HL-60/S4 (cell line): ENCODE results near the gene AKAP10.
"Not testable (repeated sequence)": the region's sequence is repeated elsewhere in the genome, so short reads cannot be mapped to it uniquely, and the experiment has no call there.

Source experiments
- in situ Hi-C: fragments of 300-500 bp; cut with MboI; formaldehyde crosslinking; loops from 2 replicates; pipeline ENCODE4 v1.14.3; 2022; ENCODE audit warnings: low sequenced_read_pairs

Gene AKAP10

DNA sequence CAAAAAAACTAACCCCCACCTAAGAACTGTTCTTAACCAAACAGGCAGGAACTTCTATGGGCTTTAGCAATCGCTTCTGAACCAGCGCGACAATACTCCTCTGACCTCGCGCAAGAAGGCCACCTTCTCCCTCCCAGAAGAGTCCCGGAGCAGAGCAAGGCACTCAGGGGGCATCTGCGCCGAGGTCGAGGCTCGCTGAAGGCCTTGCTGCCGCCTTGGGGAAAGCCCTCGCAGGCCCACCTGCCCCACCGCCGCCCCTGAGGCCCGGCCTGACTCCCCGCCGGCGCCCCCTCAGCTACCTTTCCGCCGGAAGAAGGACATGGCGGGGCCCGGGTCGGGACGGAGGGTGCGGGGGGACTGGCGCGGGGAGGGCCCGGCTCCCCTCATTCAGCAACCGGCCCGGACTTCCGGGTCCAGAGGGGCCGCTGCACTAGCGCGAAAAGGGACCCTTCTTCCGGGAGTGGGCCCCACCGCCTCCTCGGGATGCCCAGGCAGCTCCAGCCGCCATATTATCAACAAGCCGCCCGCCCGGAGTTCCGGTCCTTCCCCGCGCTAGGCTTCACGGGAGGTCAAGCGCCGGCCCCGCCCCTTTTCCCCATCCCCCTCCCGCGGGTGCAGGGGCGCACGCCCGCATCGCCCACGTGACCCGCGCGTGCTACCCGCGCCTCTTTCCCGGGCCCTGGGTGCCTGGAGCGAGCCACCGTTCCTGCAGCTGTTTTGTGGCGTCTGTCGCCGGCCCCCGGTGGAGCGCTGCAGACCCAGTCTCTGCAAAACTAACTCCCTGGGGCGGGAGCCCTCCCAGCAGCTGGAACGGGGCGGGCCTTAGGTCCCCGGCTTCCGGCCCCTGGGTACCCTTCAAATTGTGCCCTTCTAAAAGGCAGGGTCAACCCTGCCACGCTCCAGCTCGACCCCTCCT lies at the start of gene AKAP10:
AKAP10 (minus strand) TSS at position 536 of the 916 bp plus-strand sequence; CDS start at position 387, 149 bp downstream.
- in situ Hi-C loops = loop anchor here (25.0 kb wide), 1 partner anchor 335 kb away; no protein-coding TSS in a partner anchor

GRCh38 chr17:20026960-20027359 lies 49.3 kb upstream of the AKAP10 start:
- in situ Hi-C loops = no loop called here

DNA sequence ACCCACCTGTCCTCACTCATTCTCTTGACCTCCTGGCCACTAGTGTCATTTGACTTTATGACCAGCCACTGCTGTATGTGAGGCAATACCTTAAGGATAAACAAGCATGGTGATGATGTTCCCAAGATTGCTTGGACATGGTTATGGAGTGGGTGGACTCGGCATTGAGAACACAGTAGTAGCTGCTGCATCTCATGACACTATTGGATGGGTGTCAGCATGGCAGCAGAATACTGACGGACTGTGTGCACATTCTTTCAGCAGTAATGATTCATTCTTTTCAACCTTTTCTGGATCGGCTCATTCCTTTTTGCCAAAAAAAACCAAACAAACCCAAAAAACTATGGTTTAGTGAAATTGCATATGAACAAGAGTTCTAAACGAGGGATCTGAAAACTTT lies 45.1 kb upstream of the AKAP10 start:
- in situ Hi-C loops = no loop called here

- in situ Hi-C loops = not testable (repeated sequence)
Measured at GRCh38 chr17:20016475-20016992, 38.9 kb upstream of the AKAP10 start.

DNA sequence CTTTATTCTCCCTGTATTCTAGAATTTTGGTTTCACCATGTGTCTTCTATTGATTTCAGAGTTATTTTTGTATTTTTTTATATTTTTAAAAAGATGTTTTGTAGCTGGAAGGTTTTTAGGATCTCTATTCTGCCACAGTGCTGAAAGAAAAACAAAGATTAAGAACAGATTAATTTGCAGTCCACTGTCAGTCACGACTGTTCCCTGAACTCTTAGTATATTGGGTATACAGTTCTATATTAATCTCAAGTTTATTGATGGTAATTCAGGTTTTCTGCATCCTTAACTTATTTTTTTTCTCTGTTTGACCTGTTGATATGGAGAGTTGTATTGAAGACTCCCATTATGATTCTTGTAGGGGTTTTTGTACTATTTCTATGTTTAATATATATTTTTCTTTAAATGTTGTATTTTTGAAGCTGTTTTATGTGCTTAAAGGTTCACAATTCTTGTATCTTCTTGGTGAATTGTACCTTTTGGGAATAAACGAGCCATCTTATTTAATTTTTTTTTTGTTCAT lies 34.4 kb upstream of the AKAP10 start:
- in situ Hi-C loops = no loop called here

DNA sequence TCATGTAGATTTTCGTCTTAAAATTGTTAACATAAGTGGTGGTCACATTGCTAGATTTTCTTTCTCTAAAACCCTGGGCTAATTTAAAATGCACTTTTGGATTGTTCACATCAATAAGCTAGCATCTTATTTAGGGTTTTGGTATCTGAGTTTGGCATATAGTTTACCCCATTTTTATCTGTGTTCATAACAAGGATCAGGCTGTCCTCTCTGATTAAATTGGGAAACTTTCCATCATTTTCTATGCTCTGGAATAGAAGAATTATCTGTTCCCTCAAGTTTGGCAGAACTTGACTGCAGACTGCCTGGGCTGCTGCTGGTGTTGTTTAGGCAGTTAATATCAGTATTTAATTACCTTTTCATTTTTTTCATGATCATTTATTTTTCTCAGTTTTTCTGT lies 33.3 kb upstream of the AKAP10 start:
- in situ Hi-C loops = no loop called here

- in situ Hi-C loops = no loop called here
Measured at GRCh38 chr17:20010099-20010863, 32.7 kb upstream of the AKAP10 start.

DNA sequence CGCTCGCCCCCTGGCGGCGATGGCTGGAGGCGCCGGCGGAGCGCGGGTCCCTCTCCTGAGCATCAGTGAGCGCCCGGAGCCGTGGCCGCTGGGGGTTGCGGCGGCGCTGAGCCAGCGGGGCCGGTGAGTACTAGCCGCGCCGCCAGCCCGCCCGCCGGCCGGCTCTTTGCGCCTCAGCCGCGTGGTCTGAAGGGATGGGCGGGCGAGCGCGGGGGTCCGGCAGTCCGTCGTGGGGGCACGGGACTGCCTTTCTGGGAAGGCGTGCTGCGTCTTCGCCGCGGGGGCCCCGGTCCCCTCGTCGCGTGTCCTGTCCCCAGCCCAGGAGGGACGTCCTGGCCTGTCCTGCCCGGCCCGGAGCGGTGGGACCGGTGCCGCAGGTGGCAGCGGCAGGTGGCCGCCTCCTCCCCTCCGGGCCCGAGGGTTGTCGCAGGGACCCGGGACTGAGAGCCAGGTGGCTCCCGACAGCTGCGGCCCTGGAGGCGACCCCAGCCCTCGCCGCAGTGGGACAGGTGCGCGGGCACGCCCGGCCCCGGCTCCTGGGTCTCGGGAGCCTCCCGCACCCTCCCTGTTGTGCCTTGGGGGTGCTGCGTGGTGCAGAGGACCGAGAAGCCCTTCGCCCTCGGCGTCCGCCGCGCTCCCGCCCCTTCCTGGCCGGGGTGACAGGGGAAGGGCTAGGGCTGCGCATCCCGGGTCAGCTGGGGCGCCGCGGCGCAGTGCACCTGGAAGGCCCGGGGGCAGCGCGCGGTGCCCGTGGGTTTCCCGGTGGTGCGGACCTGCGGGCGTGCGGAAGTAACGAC lies 31.9 kb upstream of the AKAP10 start, which contains the start of gene SPECC1:
SPECC1 (plus strand) TSS at position 58 of the 797 bp plus-strand sequence. CDS start 87,293 bp downstream, outside the sequence.
- in situ Hi-C loops = no loop called here

DNA sequence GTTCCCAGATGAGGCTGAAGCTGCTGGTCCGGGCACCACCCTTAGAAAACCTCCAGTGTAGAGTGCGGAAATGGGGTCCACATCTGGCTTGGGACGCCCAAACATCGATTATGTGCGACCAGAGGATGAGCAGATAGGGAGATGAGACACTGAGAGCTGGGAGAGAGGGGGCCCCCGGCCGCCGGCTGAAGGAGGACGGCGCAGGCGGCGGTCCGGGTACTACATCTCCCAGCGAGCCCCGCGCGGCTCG lies 31.3 kb upstream of the AKAP10 start:
- in situ Hi-C loops = no loop called here

DNA sequence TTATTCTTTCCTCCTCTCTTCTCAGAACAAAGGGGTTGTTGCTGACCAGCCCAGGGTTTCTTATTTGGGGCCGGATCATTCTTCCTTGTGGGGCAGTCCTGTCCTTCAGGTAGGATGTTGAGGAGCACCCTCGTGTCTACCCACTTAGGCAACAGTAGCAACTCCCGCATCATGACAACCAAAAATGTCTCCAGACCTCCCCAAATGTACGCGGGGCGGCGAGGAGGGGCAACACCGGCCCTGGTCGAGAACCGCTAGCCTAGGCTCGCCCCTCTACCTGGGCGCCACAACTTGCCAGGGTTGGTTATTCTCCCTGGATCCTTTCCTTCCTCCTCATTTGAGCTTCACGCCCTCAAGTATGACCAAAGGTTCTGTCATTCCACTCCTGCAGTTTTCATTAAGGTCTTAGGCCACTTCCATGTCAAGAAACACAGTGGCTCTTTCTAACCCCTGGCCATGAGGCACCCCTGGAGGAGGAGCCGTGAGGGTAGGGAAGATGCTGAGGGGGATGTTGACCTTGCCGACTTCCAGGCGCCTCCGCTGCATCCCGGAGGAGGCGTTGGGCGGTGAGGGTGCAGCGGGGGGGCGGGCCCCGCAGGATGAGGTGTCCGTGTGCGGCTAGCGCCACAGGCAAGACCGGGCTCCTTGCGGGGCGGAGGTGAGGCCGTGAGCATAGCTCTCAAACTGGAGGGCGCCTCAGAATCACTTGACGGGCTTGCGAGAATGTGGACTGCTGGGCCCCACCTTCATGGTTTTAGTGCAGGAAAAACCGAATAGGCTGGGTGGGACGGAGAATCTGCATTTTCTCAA lies 30.8 kb upstream of the AKAP10 start:
- in situ Hi-C loops = no loop called here

DNA sequence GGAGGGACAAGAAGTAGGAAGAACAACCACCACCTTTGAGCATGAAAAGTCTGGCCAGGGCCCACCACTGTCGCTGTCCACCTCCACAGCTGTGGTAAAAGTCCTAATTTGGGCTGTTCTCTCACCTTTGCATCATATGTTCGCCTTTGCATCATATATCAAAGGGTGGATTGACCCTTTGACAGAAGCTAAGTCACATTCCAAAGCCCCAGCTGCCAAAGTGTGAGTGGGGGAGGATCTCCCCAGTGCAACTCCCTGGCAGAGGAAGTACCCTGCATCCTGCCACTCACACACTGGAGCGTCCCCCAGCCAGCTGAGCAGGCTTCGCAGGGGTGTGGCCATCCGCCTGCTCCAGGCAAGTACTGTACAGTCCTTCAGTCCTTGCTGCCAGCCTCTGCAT lies 18.9 kb upstream of the AKAP10 start:
- in situ Hi-C loops = loop anchor here (25.0 kb wide), 1 partner anchor 316 kb away; no protein-coding TSS in a partner anchor

- in situ Hi-C loops = loop anchor here (25.0 kb wide), 1 partner anchor 316 kb away; no protein-coding TSS in a partner anchor
Measured at GRCh38 chr17:19996086-19996485, 18.5 kb upstream of the AKAP10 start.

DNA sequence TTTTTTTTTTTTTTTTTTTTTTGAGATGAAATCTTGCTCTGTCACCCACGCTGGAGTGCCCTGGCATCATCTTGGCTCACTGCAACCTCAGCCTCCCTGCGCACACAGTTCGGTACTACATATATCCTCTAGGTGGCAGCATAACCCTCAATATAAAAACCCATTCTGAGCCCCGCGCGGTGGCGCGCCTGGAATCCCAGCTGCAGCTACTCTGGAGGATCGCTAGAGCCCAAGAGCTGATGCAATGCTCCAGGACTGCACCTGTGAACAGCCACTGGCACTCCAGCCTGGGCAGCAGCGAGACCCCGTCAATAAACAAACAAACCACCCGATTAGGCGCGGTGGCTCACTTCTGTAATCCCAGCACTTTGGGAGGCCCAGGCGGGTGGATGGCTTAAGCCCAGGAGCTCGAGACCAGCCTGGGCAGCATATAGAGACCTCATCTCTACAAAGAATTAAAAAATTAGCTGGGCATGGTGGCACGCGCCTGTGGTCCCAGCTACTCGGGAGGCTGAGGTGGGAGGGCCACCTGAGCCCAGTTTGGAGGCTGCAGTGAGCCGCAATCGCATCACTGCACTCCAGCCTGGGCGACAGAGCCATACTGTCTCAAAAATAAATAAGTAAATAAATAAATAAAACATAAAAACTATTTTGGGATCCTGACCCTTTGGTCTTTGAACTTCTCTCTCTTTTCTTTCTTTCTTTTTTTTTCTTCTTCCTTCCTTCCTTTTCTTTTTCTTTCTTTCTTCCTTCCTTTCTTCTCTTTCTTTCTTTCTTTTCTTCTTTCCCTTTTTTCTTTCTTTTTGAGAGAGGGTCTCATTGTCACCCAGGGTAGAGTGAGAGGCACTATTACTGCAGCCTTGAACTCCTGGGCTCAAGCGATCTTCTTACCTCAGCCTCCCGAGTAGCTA lies 15.4 kb upstream of the AKAP10 start:
- in situ Hi-C loops = loop anchor here (25.0 kb wide), 1 partner anchor 319 kb away; no protein-coding TSS in a partner anchor

GRCh38 chr17:19991252-19991885 lies 13.7 kb upstream of the AKAP10 start:
- in situ Hi-C loops = loop anchor here (25.0 kb wide), 1 partner anchor 321 kb away; no protein-coding TSS in a partner anchor

GRCh38 chr17:19987897-19988296 lies 10.3 kb upstream of the AKAP10 start:
- in situ Hi-C loops = loop anchor here (10.0 to 25.0 kb wide), 2 partner anchors 127 to 324 kb away; no protein-coding TSS in a partner anchor

DNA sequence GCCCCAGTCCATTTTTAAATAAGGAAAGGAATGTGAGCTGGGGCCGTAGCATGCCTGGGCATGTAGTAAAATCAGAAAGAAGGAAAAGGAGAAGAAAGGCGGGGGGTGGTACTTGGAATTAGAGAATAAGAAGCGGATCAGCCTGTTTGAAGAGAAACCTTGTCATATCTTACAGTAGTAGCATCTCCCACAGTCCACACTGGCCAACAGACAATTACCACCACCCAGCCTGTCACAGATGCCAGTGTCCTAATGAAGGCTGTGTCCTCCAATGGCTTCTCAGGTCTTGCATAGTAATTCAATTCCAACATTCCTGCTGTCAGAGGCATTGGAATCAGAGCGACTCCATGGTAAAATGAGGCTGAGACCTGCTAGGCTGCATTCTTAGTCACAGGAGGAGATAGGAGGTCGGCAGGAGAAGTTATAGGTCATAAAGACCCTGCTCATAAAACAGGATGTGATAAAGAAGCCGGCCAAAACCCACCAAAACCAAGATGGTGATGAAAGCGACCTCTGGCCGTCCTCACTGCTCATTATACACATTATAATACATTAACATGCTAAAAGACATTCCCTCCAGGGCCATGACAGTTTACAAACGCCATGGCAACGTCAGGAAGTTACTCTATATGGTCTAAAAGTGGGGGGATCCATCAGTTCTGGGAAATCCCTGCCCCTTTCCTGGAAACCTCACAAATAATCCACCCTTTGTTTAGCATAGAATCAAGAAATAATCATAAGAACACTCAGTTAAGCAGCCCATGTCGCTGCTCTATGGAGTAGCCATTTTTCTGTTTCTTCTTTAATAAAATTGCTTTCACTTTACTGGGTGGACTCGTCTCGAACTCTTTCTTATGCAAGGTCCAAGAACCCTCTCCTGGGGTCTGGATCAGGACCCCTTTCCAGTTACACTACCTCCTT lies 9.6 kb upstream of the AKAP10 start:
- in situ Hi-C loops = loop anchor here (10.0 to 25.0 kb wide), 2 partner anchors 128 to 325 kb away; no protein-coding TSS in a partner anchor
